ENCODE data around the gene ALK.

The ALK gene

DNA sequence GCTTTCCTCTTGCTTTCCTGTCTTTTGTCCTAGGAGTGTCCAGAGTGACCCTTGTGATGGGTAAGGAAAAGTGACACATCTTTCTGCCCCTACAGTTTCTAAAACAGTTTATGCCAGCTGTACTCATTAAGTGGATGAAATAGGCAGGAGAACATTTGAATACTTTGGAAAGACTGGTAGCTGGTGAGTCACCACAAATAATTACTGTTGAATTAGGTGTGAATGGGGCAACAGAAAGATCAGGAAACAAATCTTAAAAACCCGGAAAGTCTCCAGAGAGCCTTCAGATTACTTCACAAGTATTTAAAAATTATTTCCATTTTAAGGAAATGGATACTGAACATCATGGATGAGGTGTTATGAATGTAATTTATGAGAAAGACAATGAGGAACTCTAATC is 527.7 kb downstream of the ALK start:
- no peak for DNase-seq (ENCODE audit: low read depth)
- H3K4me3 ChIP-seq (ENCODE audit: low read depth, low read length) = no peak overlapping the region
- TF ChIP-seq POLR2A (IDR thresholded peaks at IDR 0.05; ENCODE audit: extremely low read depth, insufficient read length) = no peak
- TF ChIP-seq, protein P1, sequence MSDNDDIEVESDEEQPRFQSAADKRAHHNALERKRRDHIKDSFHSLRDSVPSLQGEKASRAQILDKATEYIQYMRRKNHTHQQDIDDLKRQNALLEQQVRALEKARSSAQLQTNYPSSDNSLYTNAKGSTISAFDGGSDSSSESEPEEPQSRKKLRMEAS (IDR thresholded peaks at IDR 0.05; ENCODE audit: low read depth, low read length) = no peak
- TF ChIP-seq, protein P2, sequence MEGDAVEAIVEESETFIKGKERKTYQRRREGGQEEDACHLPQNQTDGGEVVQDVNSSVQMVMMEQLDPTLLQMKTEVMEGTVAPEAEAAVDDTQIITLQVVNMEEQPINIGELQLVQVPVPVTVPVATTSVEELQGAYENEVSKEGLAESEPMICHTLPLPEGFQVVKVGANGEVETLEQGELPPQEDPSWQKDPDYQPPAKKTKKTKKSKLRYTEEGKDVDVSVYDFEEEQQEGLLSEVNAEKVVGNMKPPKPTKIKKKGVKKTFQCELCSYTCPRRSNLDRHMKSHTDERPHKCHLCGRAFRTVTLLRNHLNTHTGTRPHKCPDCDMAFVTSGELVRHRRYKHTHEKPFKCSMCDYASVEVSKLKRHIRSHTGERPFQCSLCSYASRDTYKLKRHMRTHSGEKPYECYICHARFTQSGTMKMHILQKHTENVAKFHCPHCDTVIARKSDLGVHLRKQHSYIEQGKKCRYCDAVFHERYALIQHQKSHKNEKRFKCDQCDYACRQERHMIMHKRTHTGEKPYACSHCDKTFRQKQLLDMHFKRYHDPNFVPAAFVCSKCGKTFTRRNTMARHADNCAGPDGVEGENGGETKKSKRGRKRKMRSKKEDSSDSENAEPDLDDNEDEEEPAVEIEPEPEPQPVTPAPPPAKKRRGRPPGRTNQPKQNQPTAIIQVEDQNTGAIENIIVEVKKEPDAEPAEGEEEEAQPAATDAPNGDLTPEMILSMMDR (IDR thresholded peaks at IDR 0.05; ENCODE audit: low read depth, low read length) = no peak
- no peak for TF ChIP-seq MYC (IDR thresholded peaks at IDR 0.05; ENCODE audit: low read depth, low read length)

DNA sequence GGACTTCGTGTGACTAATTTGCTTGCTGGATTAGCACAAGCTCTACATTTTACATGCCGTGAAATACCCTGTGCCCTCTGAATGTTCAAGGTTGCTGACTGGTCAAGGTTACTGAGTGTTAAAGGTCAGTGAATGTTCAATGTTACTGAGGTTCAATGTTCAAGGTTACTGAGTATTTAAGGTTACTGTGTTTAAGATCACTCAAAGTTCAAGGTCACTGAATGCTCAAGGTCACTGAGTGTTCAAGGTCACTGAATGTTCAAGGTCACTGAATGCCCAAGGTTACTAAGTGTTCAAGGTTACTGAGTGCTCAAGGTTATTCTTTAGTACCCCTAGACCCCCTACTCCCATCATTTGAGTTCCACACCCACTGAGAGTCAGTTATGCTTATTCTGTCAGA is 528.6 kb downstream of the ALK start:
- H3K4me3 ChIP-seq (ENCODE audit: low read depth, low read length) = no peak overlapping the region
- TF ChIP-seq, protein P2 (IDR thresholded peaks at IDR 0.05; ENCODE audit: low read depth, low read length) = no peak
- TF ChIP-seq POLR2A (IDR thresholded peaks at IDR 0.05; ENCODE audit: extremely low read depth, insufficient read length) (no peak), MYC (IDR thresholded peaks at IDR 0.05; ENCODE audit: low read depth, low read length) (no peak)
- TF ChIP-seq, protein P1 (IDR thresholded peaks at IDR 0.05; ENCODE audit: low read depth, low read length) = no peak
- no peak for DNase-seq (ENCODE audit: low read depth)

DNA sequence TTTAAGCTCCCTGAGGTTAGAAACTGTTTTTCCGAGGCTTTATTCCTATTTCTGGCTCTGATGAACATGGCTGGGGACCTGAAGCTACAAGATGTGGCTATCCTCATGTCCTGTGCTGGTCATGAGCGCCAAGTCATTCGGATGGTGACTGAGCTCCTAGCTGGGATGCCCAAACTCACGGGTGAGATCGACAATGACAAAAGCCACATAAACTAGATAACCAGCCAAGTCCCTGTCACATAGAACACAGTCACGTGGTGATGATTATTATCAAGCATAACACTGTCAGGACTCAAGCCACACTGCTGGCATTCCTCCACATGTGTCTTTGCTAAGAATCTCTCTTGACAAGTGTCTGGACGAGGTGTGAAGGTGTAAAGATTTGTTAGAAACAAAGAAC is 531.2 kb downstream of the ALK start:
- TF ChIP-seq MYC (IDR thresholded peaks at IDR 0.05; ENCODE audit: low read depth, low read length) = no peak
- TF ChIP-seq, protein P1 (IDR thresholded peaks at IDR 0.05; ENCODE audit: low read depth, low read length) = no peak
- TF ChIP-seq, protein P2 (IDR thresholded peaks at IDR 0.05; ENCODE audit: low read depth, low read length) = no peak
- no peak for TF ChIP-seq POLR2A (IDR thresholded peaks at IDR 0.05; ENCODE audit: extremely low read depth, insufficient read length)
- no peak overlapping the region for H3K4me3 ChIP-seq (ENCODE audit: low read depth, low read length)
- no peak for DNase-seq (ENCODE audit: low read depth)

DNA sequence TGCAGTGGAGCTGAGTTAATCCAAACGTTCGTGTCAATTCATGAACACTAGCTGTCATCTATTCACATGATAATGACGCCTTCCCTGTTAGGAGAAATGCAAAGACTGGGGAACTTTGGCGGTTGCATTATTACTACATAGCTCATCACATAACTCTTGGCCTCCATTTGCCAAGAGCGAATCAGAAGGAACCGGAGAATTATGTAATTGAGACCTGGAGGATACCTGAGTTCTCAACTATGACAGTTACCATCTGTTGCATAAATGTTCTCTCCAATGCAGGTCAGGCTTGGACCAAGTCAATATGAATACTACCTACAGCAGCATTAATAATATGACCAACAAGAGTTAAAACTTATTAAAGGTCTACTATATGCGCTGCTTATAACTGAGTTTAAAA is 531.7 kb downstream of the ALK start:
- H3K4me3 ChIP-seq (ENCODE audit: low read depth, low read length) = no peak overlapping the region
- no peak for DNase-seq (ENCODE audit: low read depth)
- TF ChIP-seq, protein P1 (IDR thresholded peaks at IDR 0.05; ENCODE audit: low read depth, low read length) = no peak
- TF ChIP-seq, protein P2 (IDR thresholded peaks at IDR 0.05; ENCODE audit: low read depth, low read length) = no peak
- TF ChIP-seq POLR2A (IDR thresholded peaks at IDR 0.05; ENCODE audit: extremely low read depth, insufficient read length) (no peak), MYC (IDR thresholded peaks at IDR 0.05; ENCODE audit: low read depth, low read length) (no peak)

DNA sequence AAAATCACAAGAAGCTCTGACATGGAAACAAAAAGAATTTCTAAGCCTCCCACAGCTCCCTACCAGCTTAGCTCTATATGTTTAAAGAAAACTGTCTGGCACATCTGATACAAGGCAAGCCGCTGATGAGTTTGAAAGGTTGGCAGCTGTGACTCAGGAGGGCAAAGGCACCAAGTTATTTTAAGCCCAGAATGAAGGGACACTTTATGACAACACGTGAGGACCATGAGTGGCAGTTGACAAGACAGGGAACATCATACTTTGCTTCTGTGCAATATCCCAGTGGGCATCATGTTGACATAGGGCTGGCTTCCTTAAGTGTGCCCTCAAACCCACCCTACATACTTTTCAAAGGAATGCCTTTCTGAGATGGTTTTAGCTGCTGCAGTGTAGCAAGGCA is 533.3 kb downstream of the ALK start:
- H3K4me3 ChIP-seq (ENCODE audit: low read depth, low read length) = no peak overlapping the region
- no peak for DNase-seq (ENCODE audit: low read depth)
- TF ChIP-seq POLR2A (IDR thresholded peaks at IDR 0.05; ENCODE audit: extremely low read depth, insufficient read length) = no peak
- no peak for TF ChIP-seq MYC (IDR thresholded peaks at IDR 0.05; ENCODE audit: low read depth, low read length)
- TF ChIP-seq, protein P2 (IDR thresholded peaks at IDR 0.05; ENCODE audit: low read depth, low read length) = no peak
- TF ChIP-seq, protein P1 (IDR thresholded peaks at IDR 0.05; ENCODE audit: low read depth, low read length) = no peak

DNA sequence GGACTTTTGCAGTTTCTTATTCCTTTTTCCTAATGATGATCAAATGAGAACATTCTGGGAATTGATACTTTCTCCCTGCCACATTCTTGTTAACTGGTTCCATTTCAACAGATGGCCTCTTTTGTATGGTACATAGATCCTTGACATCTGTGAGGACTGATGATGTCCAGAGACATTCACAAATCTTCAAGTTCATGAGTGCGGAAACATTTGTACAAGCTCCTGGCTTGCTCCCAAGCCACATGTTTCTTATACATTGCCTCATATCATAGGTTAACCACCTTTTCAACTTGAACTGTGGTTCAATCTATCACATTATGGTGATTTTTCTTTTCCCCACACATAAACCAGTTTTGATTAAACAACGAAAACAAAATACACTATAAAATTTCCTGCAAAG is 538.9 kb downstream of the ALK start:
- H3K4me3 ChIP-seq (ENCODE audit: low read depth, low read length) = no peak overlapping the region
- TF ChIP-seq, protein P2 (IDR thresholded peaks at IDR 0.05; ENCODE audit: low read depth, low read length) = no peak
- TF ChIP-seq MYC (IDR thresholded peaks at IDR 0.05; ENCODE audit: low read depth, low read length) = no peak
- TF ChIP-seq, protein P1 (IDR thresholded peaks at IDR 0.05; ENCODE audit: low read depth, low read length) = no peak
- no peak for TF ChIP-seq POLR2A (IDR thresholded peaks at IDR 0.05; ENCODE audit: extremely low read depth, insufficient read length)
- no peak for DNase-seq (ENCODE audit: low read depth)

Measured in NB4 (cell line).